ENCODE measurements around the gene IBSP. TPM values are rescaled to one million over a fixed set of nuclear protein-coding genes. Genes with fewer than 3 reads are reported as not detected.

IBSP gene
- total RNA-seq (2022) (not detected in 2 replicates), Bru-seq, nascent RNA (not detected), BruChase-seq, experiment 1, labeled RNA remaining after a 6-hour chase (percentile 7 among the genes with signal in this experiment), BruChase-seq, experiment 2, labeled RNA remaining after a 2-hour chase (not detected)
- long read RNA-seq = 0 reads

DNA sequence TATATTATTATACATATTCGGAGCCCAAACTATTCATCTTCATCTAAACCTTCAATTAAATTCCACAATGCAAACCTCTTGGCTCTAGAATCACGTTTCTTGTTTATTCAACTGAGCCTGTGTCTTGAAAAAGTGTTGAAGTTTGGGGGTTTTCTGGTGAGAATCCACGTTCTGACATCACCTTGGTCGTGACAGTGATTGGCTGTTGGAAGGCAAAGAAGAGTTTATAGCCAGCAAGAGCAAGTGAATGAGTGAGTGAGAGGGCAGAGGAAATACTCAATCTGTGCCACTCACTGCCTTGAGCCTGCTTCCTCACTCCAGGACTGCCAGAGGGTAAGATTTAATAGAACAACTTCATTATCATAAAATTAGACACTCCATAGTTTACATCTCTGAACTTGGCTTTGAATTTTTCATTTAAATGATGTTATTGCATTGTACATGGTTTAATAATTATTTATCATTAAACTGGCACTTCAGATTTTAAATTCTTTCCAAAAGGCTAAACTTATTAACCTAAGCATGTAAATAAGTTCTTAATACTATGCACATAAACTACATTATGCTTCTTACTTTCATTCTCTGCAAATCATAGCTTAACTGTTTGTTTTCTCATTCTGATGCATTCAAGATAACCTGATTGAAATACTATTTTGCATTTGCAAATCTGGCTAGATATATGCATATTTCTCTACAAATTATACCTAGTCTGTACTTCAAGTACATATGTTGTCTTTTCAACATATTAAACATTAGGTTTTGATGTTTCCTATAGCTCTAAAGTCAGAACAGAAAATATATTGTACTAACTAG, at the start of gene IBSP:
IBSP (plus strand) TSS at position 254 of the 813 bp plus-strand sequence. CDS start 2,808 bp downstream, outside the sequence.
- no peak for TF ChIP-seq CTCF (IDR thresholded peaks at IDR 0.05; ENCODE audit: unreplicated experiment)
- Mint-ChIP-seq H3K4me3 (ENCODE audit: unreplicated experiment) (no peak within 1 kb of the TSS), H3K9me3 (ENCODE audit: unreplicated experiment) (no peaks in the 10 kb centered on the region), H3K36me3 (ENCODE audit: insufficient read depth, unreplicated experiment) (no peaks in the 10 kb centered on the region), H3K27ac (ENCODE audit: low read depth, unreplicated experiment) (no peak within 1 kb of the TSS), H3K27me3 (ENCODE audit: insufficient read depth, unreplicated experiment) (no peaks in the 10 kb centered on the region), H3K4me1 (ENCODE audit: insufficient read depth, unreplicated experiment) (no peaks in the 10 kb centered on the region)
- no peak for DNase-seq (ENCODE audit: unreplicated experiment)
- ChIA-PET POLR2A (interaction anchor here (1.2 to 1.4 kb wide), 2 partner anchors 8 to 19 kb away, joined by 3 read pairs; no protein-coding TSS in a partner anchor), CTCF (interaction anchor here (0.8 to 1.3 kb wide), 3 partner anchors 39 to 255 kb away, joined by 3 read pairs; no protein-coding TSS in a partner anchor)
- BruUV-seq (replicated peaks) = no TSS peak
- intact Hi-C loops (cut with micrococcal nuclease) = no loop called here

DNA sequence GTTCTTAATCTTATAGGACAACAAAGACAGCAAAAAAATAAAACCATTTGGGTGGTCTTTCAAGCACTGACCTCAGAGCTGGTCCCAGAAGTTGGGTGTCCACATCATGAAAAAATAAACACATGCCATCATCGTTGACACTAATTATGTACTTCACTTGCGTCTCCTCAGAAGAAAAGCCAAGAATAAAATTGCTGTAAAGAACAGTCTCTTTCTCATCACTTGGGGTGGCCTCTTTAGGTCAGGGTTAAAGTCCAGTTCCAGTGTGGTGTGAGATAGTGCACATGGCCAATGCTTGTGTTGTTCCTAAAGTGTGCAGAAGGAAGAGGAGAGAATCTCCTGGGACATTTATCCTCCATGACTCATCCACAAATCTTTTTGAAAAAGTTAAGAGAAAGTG, 49.5 kb upstream of the IBSP start:
- Mint-ChIP-seq H3K27ac (ENCODE audit: low read depth, unreplicated experiment) (no peak overlapping the region), H3K36me3 (ENCODE audit: insufficient read depth, unreplicated experiment) (no peaks in the 10 kb centered on the region), H3K4me3 (ENCODE audit: unreplicated experiment) (no peak overlapping the region), H3K9me3 (ENCODE audit: unreplicated experiment) (peaks cover 7% of the 10 kb centered on the region), H3K4me1 (ENCODE audit: insufficient read depth, unreplicated experiment) (no peaks in the 10 kb centered on the region), H3K27me3 (ENCODE audit: insufficient read depth, unreplicated experiment) (no peaks in the 10 kb centered on the region)
- BruUV-seq (replicated peaks) = no TSS peak
- ChIA-PET CTCF (no interaction called here), POLR2A (no interaction called here)
- intact Hi-C loops (cut with micrococcal nuclease) = no loop called here
- DNase-seq (ENCODE audit: unreplicated experiment) = no peak
- no peak for TF ChIP-seq CTCF (IDR thresholded peaks at IDR 0.05; ENCODE audit: unreplicated experiment)

DNA sequence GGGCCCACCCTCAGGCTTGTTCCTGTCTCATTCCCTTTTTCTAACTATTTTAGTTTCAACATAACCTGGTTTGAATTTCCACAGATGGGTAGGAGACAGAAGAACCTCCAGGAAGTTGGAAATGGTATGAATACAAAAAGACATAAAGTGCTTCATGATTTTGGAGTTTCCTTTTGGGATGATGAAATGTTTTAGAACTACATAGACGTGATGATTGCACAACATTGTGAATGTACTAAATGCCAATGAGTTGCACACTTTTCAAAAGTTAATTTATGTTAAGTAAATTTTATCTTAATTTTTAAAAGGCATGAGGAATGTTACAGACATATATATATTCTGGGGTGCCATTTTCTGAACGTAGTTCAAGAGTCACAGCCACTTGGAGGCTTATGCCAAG, 41.1 kb upstream of the IBSP start:
- Mint-ChIP-seq H3K4me3 (ENCODE audit: unreplicated experiment) (no peak overlapping the region), H3K36me3 (ENCODE audit: insufficient read depth, unreplicated experiment) (no peaks in the 10 kb centered on the region), H3K27ac (ENCODE audit: low read depth, unreplicated experiment) (no peak overlapping the region), H3K4me1 (ENCODE audit: insufficient read depth, unreplicated experiment) (no peaks in the 10 kb centered on the region), H3K9me3 (ENCODE audit: unreplicated experiment) (no peaks in the 10 kb centered on the region), H3K27me3 (ENCODE audit: insufficient read depth, unreplicated experiment) (no peaks in the 10 kb centered on the region)
- peak; percentile 15 for DNase-seq (ENCODE audit: unreplicated experiment)
- TF ChIP-seq CTCF (IDR thresholded peaks at IDR 0.05; ENCODE audit: unreplicated experiment) = no peak
- CTCF ChIA-PET = no interaction called here
- intact Hi-C loops (cut with micrococcal nuclease) = no loop called here
- no TSS peak for BruUV-seq (replicated peaks)
- POLR2A ChIA-PET = no interaction called here

DNA sequence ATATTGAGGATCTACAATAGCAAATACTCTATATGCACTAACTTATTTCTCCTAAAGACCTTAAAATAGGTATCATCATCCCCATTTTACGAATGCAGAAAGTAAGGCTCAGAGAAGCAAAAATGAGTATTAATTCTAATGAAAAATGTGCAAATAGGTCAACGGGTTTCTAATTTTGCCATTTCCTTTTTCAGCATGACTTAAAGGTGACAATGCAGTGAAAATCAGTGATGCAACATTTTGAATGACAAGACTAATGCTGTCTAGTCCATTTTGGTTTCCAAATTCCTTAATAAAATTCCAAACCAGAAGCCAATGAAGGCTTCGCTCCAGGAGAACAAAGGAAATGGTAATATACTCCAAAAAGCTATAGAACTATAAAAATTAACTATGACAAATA, 37.0 kb upstream of the IBSP start:
- Mint-ChIP-seq H3K36me3 (ENCODE audit: insufficient read depth, unreplicated experiment) (no peaks in the 10 kb centered on the region), H3K4me3 (ENCODE audit: unreplicated experiment) (no peak overlapping the region), H3K27ac (ENCODE audit: low read depth, unreplicated experiment) (no peak overlapping the region), H3K4me1 (ENCODE audit: insufficient read depth, unreplicated experiment) (no peaks in the 10 kb centered on the region), H3K9me3 (ENCODE audit: unreplicated experiment) (no peaks in the 10 kb centered on the region), H3K27me3 (ENCODE audit: insufficient read depth, unreplicated experiment) (no peaks in the 10 kb centered on the region)
- ChIA-PET CTCF (interaction anchor here (0.9 kb wide), 1 partner anchor 76 kb away, joined by 3 read pairs; no protein-coding TSS in a partner anchor), POLR2A (interaction anchor here (0.7 to 1.4 kb wide), 3 partner anchors 15 to 253 kb away, joined by 3 to 4 read pairs (median 4); no protein-coding TSS in a partner anchor)
- no peak for DNase-seq (ENCODE audit: unreplicated experiment)
- intact Hi-C loops (cut with micrococcal nuclease) = no loop called here
- BruUV-seq (replicated peaks) = no TSS peak
- no peak for TF ChIP-seq CTCF (IDR thresholded peaks at IDR 0.05; ENCODE audit: unreplicated experiment)

Data from MCF 10A (cell line).